Left kidney (tissue), 2 donors: ENCODE measurements around the gene DDX39A. TPM values are rescaled to one million over a fixed set of nuclear protein-coding genes. Genes with fewer than 3 reads are reported as not detected.
A peak's percentile ranks its signal among the peaks of the same experiment; 100 is the strongest.
"Not testable (repeated sequence)": the region's sequence is repeated elsewhere in the genome, so short reads cannot be mapped to it uniquely, and the experiment has no call there.

Experiments
- DNase-seq: peaks from one replicate; pipeline ENCODE4 v3.0.0-alpha.2; 2013
- polyA plus RNA-seq: library from polyadenylated mRNA; unstranded; fragments of 120-200 nt; gene quantifications from one replicate; pipeline ENCODE4 v1.2.1, GENCODE V29; 2013; ENCODE audit not compliant: insufficient read length

DDX39A gene
- polyA plus RNA-seq, 1 donor, result 59.2 TPM

GRCh38 chr19:14366529-14366928 is 52.6 kb downstream of the DDX39A start:
- DNase-seq, result peak; percentile 70

- DNase-seq, result not testable (repeated sequence)
Measured at GRCh38 chr19:14364098-14364443, 55.1 kb downstream of the DDX39A start.

- peak; percentile 90 for DNase-seq
Measured at GRCh38 chr19:14363183-14364097, 55.7 kb downstream of the DDX39A start.

GRCh38 chr19:14361824-14362223 is 57.3 kb downstream of the DDX39A start:
- no peak for DNase-seq

Other genes starting within 250 kb of the DDX39A start
- 39.8 TPM for gene ADGRL1, start 213.2 kb downstream of the DDX39A start, polyA plus RNA-seq
- 16.4 TPM for gene ADGRE5, start 37.9 kb downstream of the DDX39A start, polyA plus RNA-seq
- gene PKN1, start 14.0 kb upstream of the DDX39A start, polyA plus RNA-seq, result 82.1 TPM
- 1.6 TPM for gene PTGER1, start 56.0 kb upstream of the DDX39A start, polyA plus RNA-seq
- gene GIPC1, start 76.8 kb upstream of the DDX39A start, polyA plus RNA-seq, result 67.3 TPM
- gene DNAJB1, start 99.1 kb upstream of the DDX39A start, polyA plus RNA-seq, result 87.5 TPM
- gene TECR, start 110.3 kb upstream of the DDX39A start, polyA plus RNA-seq, result 131 TPM
- 67.4 TPM for gene NDUFB7, start 152.7 kb upstream of the DDX39A start, polyA plus RNA-seq
- 0.07 TPM for gene CLEC17A, start 163.7 kb upstream of the DDX39A start, polyA plus RNA-seq